H7 (cell line): Measurements from ENCODE around the gene TIGD6. TPM values are rescaled to one million over a fixed set of nuclear protein-coding genes. Genes with fewer than 3 reads are reported as not detected.

Experiments used
- DNase-seq: peaks from one replicate; pipeline ENCODE4 v3.0.0; 2012
- H3K27me3 ChIP-seq: 2 replicates; pipeline ENCODE4 v1.6.0; 2011; ENCODE audit warnings: mild to moderate bottlenecking, low read length; ENCODE audit not compliant: control insufficient read depth, insufficient read depth
- H3K36me3 ChIP-seq: replicated peaks from 2 replicates; pipeline ENCODE4 v1.5.1; 2011; ENCODE audit warnings: low read length; ENCODE audit not compliant: control insufficient read depth, insufficient read depth
- H3K4me3 ChIP-seq: 2 replicates; pipeline ENCODE4 v1.5.1; 2011; ENCODE audit warnings: low read depth, mild to moderate bottlenecking, control low read depth, low read length, moderate library complexity; ENCODE audit not compliant: insufficient read depth
- total RNA-seq: library from RNA; depleted of rRNA; stranded (reverse); fragments of >200 nt; shearing (Covaris generic); gene quantifications from 2 replicates; pipeline ENCODE4 v1.2.3, GENCODE V29; 2014

TIGD6 gene
- total RNA-seq, 1 experiment from 2014 or later, result 3.9 TPM

DNA sequence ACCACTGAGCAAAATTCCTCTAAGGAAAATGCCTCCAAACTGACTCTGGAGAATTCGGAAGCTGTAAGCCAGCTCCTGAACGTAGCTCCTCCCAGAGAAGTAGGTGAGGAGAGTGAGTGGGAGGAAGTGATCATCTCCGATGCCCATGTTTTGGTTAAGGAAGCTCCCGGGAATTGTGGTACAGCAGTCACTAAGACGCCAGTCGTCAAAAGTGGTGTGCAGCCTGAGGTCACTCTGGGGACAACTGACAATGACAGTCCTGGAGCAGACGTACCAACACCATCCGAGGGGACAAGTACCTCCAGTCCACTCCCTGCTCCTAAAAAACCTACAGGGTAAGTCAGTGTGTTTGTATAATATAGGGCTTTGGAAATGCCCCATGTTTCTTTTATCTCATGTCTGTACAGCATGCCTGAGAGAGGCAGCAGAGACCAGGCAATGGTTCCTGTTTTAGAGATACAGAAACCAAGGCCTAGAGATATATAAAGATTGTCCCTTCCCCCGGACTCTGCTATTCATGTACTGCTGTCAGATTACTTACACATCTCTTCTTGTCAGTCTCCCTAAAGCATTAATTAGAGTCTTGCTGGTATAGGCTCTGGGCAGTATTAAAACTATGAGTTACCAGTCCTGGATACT, 24.0 kb upstream of the TIGD6 start:
- no peak overlapping the region for H3K4me3 ChIP-seq
- H3K36me3 ChIP-seq, result peaks cover 25% of the 10 kb centered on the region
- H3K27me3 ChIP-seq, result no peaks in the 10 kb centered on the region
- DNase-seq, result no peak

DNA sequence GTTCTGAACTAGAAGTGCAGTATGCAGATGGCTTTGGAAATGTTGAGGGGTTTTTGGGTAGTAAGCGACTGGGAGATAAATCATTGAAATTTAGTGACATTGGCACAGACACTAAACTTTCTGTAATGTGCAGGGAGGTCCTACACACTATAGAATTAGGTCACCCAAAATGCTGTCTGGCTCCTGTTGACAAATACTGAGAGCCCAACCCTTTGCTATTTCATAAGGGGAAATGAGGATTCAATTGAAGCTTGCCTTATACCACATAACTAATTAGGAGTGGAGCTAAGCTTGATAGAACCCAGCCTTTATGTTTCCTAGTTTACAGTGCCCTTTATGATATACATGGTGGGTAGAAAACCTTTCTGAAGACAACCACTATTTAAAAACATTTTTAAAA, 22.7 kb upstream of the TIGD6 start:
- no peaks in the 10 kb centered on the region for H3K27me3 ChIP-seq
- H3K36me3 ChIP-seq, result peaks cover 25% of the 10 kb centered on the region
- no peak for DNase-seq
- H3K4me3 ChIP-seq, result no peak overlapping the region

DNA sequence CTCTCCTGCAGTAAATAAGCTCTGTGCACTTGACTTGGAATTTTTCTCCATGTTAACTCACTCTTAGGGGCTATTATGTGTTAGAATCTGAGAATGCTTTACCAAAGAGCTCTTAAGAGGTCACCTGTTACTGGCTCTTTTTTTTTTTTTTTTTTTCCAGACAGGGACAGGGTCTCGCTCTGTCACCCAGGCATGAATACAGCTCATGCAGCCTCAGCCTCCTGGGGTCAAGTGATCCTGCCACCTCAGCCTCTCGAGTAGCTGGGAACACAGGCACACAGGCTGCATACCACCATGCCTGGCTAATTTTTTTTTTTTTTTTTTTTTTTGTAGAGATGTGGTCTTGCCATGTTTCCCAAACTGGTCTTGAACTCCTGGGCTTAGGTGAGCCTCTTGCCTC, 22.2 kb upstream of the TIGD6 start:
- Histone ChIP-seq H3K4me3 (no peak overlapping the region), H3K27me3 (no peaks in the 10 kb centered on the region), H3K36me3 (peaks cover 27% of the 10 kb centered on the region)
- no peak for DNase-seq

DNA sequence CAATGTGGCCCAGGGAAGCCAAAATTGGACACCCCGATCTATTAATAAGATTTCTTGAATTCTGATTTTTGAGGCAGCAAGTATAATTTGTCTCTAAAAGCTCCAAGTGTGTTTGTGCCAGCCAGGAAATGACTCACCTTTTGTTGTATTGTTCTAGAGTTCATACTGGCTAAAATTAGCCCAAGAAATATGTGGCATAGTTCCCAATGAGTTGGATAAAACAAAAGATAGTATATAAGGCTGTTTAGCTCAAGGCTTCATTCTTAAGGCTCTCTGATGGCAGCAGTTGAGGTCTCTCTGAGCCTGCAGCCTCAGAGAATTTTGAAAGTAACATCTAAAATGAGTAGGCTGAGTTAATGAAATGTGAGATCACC, 21.7 kb upstream of the TIGD6 start:
- Histone ChIP-seq H3K4me3 (no peak overlapping the region), H3K36me3 (peaks cover 26% of the 10 kb centered on the region), H3K27me3 (no peaks in the 10 kb centered on the region)
- no peak for DNase-seq

DNA sequence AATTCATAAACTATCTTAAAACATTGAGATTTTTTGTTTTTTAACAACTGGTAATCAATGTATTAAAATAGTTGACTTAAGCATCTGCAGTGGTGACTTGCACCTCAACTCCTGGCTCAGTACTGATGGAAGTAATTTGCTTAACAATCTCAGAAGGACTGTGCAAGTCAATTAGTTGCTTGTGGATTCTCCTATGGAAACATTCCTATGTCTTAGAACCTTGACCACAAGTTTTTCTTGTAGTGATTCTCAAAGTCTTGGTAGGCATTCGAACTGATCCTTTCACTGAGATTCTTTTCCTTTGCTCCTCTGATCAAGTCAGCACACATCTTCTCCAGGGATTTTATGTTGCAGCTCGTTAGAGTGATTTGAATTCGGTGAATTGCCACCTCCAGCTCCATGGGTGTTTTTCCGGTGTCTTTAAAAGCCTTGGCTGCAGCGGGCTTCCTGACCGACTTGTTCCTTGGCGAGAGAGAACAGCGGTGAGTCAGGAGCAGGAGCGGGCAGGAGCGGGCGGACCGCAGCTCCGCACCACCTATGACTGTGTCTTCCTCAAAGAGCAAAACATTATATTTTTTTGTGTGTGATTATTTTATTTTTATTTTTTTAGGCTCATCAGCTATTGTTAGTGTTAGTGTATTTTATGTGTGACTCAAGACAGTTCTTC, 21.2 kb upstream of the TIGD6 start:
- Histone ChIP-seq H3K36me3 (peaks cover 22% of the 10 kb centered on the region), H3K4me3 (no peak overlapping the region), H3K27me3 (no peaks in the 10 kb centered on the region)
- no peak for DNase-seq

- DNase-seq, result no peak
- peaks cover 22% of the 10 kb centered on the region for H3K36me3 ChIP-seq
- no peaks in the 10 kb centered on the region for H3K27me3 ChIP-seq
- no peak overlapping the region for H3K4me3 ChIP-seq
Measured at GRCh38 chr5:150020249-150020648, 19.8 kb upstream of the TIGD6 start.

- no peak overlapping the region for H3K4me3 ChIP-seq
- no peaks in the 10 kb centered on the region for H3K27me3 ChIP-seq
- no peak for DNase-seq
- H3K36me3 ChIP-seq, result peaks cover 28% of the 10 kb centered on the region
Measured at GRCh38 chr5:150017226-150018005, 17.0 kb upstream of the TIGD6 start.

DNA sequence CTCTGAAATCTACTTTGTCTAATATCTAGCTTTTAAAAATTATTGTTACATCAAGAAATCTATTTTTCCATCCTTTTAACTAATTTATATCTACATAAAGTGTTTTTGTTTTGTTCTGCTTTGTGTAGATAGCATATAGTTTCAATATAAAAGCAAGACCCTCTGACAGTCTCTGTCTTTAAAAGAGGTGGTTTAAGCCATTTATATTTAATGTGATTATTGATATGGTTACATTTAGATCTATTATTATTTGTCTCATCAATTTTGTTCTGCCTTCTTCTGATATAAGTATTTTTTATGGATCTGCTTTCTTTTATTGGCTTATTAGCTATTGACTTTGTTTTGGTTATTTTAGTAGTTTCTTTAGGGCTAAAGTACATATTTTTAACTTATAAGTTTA, 16.1 kb upstream of the TIGD6 start:
- no peak for DNase-seq
- H3K36me3 ChIP-seq, result peaks cover 30% of the 10 kb centered on the region
- no peak overlapping the region for H3K4me3 ChIP-seq
- H3K27me3 ChIP-seq, result no peaks in the 10 kb centered on the region

DNA sequence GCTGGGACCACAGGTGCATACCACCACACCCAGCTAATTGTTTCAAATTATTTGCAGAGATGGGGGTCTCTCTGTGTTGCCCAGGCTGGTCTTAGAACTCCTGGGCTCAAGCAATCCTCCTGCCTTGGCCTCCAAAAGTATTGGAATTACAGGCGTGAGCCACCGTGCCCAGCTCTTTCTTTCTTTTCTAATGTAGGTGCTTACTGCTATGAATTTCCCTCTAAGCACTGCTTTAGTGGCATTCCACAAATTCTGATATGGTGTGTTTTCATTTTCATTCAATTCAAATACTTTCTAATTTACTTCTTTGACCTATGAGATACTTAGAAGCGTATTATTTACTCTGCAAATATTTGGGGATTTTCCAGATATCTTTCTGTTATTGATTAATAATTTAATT, 15.0 kb upstream of the TIGD6 start:
- DNase-seq, result no peak
- Histone ChIP-seq H3K27me3 (no peaks in the 10 kb centered on the region), H3K4me3 (no peak overlapping the region), H3K36me3 (peaks cover 40% of the 10 kb centered on the region)

DNA sequence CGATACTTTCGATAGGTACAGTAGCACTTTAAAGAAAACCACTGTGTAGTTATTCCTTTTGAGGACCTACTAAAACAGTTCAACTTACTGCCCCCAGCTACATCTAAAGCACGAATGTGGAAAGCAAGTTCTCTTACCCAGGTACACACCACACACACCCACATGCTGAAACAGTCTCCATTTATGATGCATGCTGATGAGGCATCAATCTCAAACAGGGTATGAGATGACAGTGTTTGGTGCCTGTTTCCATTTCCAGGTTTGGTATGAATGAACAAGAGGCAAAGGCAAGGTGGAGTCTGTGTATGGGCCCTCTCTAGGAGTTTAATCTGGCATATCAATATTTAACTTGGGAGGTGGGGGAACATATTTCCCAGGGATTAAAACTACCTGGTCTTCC, 14.0 kb upstream of the TIGD6 start:
- peaks cover 38% of the 10 kb centered on the region for H3K36me3 ChIP-seq
- H3K27me3 ChIP-seq, result no peaks in the 10 kb centered on the region
- DNase-seq, result no peak
- H3K4me3 ChIP-seq, result no peak overlapping the region

- no peak for DNase-seq
- Histone ChIP-seq H3K27me3 (no peaks in the 10 kb centered on the region), H3K4me3 (no peak overlapping the region), H3K36me3 (peaks cover 38% of the 10 kb centered on the region)
Measured at GRCh38 chr5:150013931-150014330, 13.5 kb upstream of the TIGD6 start.

GRCh38 chr5:150009671-150010387, 9.4 kb upstream of the TIGD6 start:
- H3K27me3 ChIP-seq, result no peaks in the 10 kb centered on the region
- DNase-seq, result no peak
- no peak overlapping the region for H3K4me3 ChIP-seq
- peaks cover 36% of the 10 kb centered on the region for H3K36me3 ChIP-seq

- DNase-seq, result no peak
- Histone ChIP-seq H3K4me3 (no peak overlapping the region), H3K36me3 (peaks cover 25% of the 10 kb centered on the region), H3K27me3 (no peaks in the 10 kb centered on the region)
Measured at GRCh38 chr5:150007050-150007449, 6.6 kb upstream of the TIGD6 start.

DNA sequence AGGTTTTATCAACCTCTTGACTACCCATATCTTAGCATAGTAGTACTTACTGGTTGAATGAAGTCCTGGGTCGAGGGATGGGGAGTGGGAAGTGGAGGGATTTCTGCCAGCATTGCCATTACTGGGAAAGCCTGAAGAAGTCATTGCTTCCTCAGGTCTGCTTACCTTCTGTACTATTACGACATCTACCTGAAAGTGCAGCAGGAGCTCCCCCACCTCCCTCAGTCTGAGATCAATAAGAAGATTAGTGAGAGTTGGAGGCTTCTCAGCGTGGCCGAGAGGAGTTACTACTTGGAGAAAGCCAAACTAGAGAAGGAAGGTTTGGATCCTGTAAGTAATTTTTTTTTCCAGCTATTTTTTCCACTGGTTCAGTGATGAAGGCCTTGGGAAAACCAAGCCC, 5.9 kb upstream of the TIGD6 start:
- Histone ChIP-seq H3K36me3 (peaks cover 23% of the 10 kb centered on the region), H3K27me3 (no peaks in the 10 kb centered on the region), H3K4me3 (no peak overlapping the region)
- no peak for DNase-seq
